Measurements from ENCODE around the gene HPF1. TPM values are rescaled to one million over a fixed set of nuclear protein-coding genes. Genes with fewer than 3 reads are reported as not detected.
A peak's percentile ranks its signal among the peaks of the same experiment; 100 is the strongest.
"Not testable (repeated sequence)": the region's sequence is repeated elsewhere in the genome, so short reads cannot be mapped to it uniquely, and the experiment has no call there.

HPF1 gene
- 10 to 100 TPM; 14.1 to 18.3 TPM for total RNA-seq

DNA sequence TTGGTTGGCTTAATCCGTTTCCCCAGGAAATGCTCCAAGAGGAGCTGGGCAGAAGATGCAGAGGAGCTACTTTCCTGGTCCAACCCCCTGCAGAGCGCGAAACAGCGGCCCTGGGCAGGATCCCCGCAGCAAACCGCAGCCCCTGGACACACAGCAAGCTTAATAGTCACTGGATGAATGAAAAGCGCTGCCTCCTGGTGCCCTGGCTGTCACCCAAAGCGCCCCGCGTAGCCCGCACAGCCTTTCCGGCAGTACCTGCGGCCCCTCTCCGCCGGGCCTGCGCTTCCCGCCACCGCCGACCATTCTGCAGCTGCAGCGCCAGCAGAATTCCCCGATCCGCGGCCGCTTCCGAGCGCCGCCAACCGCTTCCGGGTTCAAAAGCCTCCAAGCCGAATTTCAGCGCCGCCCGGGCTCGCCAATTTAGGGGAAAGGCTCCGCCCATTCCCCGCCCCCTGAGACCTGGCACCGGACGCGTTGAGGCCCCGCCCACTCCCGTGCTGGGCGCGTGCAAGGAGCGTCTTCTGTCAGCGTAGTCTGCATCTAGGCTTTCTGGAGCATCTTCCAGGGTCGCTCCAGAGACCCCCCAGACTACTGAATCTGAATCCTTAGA, at the start of gene HPF1:
TSS of gene HPF1 (minus strand) at position 370 of the 610 bp plus-strand sequence. CDS start at position 303, 67 bp downstream.
- peak within 1 kb of the TSS; percentile 61 for H3K27ac Mint-ChIP-seq
- CTCF ChIA-PET: interaction anchor here (1.0 to 1.1 kb wide), 3 partner anchors 10 to 137 kb away, joined by 3 to 6 read pairs (median 4); partner anchors contain the start of gene CLCN3
- H3K27me3 Mint-ChIP-seq: peaks cover 19% of the 10 kb centered on the region
- H3K36me3 Mint-ChIP-seq: peaks cover 5% of the 10 kb centered on the region
- peaks cover 27% of the 10 kb centered on the region for H3K4me1 Mint-ChIP-seq
- ATAC-seq (peak; percentile 95), DNase-seq (peak; percentile 94)
- no peaks in the 10 kb centered on the region for H3K9me3 Mint-ChIP-seq (ENCODE audit: low read depth)
- peak within 1 kb of the TSS; percentile 91 for H3K4me3 Mint-ChIP-seq

DNA sequence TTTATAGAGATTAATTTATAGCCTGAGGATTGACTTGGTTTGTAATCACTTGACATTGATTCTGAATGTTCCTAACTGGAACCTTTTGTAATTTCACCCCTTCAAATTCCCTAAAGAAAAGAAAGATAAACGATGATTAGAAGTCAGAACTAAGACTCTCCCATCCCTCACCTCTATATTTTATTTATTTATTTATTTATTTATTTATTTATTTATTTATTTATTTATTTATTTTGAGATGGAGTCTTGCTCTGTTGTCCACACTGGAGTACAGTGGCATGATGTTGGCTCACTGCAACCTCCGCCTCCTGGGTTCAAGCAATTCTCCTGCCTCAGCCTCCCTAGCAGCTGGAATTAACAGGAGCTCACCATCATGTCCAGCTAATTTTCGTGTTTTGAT, 49.0 kb upstream of the HPF1 start:
- H3K36me3 Mint-ChIP-seq; H3K4me1 Mint-ChIP-seq; ATAC-seq; H3K27ac Mint-ChIP-seq; H3K27me3 Mint-ChIP-seq; CTCF ChIA-PET; DNase-seq; H3K4me3 Mint-ChIP-seq; H3K9me3 Mint-ChIP-seq (ENCODE audit: low read depth): not testable (repeated sequence)

DNA sequence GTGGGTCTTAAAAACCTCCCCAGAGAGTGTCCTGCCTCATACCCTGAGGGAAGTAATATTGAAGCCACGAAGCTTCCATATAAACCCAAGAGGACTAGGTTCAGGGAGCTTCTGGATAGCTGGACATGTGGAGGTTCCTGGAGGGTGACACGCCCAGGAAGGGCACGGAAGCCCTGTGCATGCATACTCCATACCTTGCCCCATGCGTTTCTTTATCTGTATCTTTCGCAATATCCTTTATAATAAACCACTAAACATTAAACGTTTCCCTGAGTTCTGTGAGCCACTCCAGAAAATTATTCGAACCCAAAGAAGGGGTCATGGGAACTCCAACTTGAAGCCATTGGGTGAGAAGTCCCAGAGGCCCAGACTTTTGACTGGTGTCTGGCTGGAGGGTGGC, 45.7 kb upstream of the HPF1 start:
- no peaks in the 10 kb centered on the region for H3K9me3 Mint-ChIP-seq (ENCODE audit: low read depth)
- ATAC-seq: no peak

DNA sequence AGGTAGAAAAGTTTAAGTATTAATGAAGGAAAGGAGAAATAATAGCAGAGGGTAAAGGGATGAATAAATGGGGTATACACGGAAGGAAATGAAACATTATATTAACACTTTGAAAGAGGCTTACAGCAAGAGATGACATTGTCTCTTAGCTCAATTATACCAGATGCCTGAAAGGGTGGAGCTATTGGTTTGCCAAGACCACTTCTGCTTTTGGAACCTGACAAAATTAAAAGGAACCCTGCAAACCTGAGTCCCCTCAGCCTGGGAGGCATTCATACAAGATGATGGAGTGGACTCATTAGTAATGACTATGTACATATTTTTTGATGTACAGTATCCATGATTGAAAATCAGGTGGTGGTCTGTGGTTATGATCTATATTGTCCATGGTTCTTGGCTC, 45.1 kb upstream of the HPF1 start:
- H3K36me3 Mint-ChIP-seq: no peaks in the 10 kb centered on the region
- H3K4me1 Mint-ChIP-seq: no peaks in the 10 kb centered on the region
- no peak for ATAC-seq
- DNase-seq: no peak
- no peak overlapping the region for H3K4me3 Mint-ChIP-seq
- H3K9me3 Mint-ChIP-seq (ENCODE audit: low read depth): no peaks in the 10 kb centered on the region
- CTCF ChIA-PET: interaction anchor here (0.7 kb wide), 1 partner anchor 8 kb away, joined by 3 read pairs; no protein-coding TSS in a partner anchor
- H3K27ac Mint-ChIP-seq: no peak overlapping the region
- peaks cover 19% of the 10 kb centered on the region for H3K27me3 Mint-ChIP-seq

More for the DNA sequence above, 45.7 kb upstream of the HPF1 start:
- H3K27ac Mint-ChIP-seq: no peak overlapping the region
- H3K4me1 Mint-ChIP-seq: no peaks in the 10 kb centered on the region
- peaks cover 19% of the 10 kb centered on the region for H3K27me3 Mint-ChIP-seq
- DNase-seq: no peak
- H3K36me3 Mint-ChIP-seq: no peaks in the 10 kb centered on the region
- CTCF ChIA-PET: no interaction called here
- no peak overlapping the region for H3K4me3 Mint-ChIP-seq

DNA sequence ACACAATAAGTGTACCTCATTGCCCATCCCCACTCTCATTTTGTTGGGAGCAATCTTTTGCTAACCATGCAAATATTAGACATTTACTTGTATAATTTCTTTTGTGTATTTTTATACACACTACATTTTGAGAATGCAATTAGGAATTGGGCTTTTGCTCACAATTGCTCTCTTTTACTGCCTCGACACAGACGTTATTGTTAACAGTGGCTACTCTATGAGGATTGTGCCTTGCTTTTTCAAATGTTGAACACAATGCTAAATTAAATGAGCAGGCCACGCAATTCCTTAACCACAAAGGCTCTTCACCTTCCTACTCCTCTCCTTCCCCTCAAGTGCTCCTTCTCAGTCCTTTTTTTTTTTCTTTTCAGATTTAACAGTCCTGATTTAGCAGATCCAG, 42.8 kb upstream of the HPF1 start:
- H3K4me3 Mint-ChIP-seq: no peak overlapping the region
- CTCF ChIA-PET: interaction anchor here (2.2 kb wide), 1 partner anchor 10 kb away, joined by 7 read pairs; no protein-coding TSS in a partner anchor
- H3K27me3 Mint-ChIP-seq: peaks cover 17% of the 10 kb centered on the region

DNA sequence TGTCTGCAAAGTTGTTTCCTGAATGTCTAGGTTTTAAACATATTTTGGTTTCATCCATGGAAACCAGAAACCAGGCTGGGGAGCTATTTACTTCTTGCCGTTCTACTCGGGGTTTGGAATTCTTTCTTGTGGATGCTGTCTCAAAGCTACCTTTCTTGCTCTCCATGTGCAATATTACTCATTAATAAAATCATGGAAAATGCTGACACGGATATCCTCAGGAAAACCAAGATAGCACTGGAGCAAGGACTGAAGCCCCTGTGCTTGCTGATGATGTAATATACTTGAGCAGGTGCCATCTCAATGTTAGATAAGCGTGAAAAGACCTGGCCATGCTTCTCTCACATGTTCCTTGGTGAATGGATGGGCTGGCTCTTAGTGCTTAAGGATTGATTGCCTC, 41.5 kb upstream of the HPF1 start:
- Mint-ChIP-seq H3K27me3 (peaks cover 19% of the 10 kb centered on the region), H3K27ac (no peak overlapping the region), H3K4me3 (no peak overlapping the region), H3K4me1 (no peaks in the 10 kb centered on the region), H3K36me3 (no peaks in the 10 kb centered on the region), H3K9me3 (ENCODE audit: low read depth) (no peaks in the 10 kb centered on the region)
- DNase-seq: no peak
- CTCF ChIA-PET: interaction anchor here (2.2 kb wide), 1 partner anchor 11 kb away, joined by 7 read pairs; no protein-coding TSS in a partner anchor
- no peak for ATAC-seq

More for the DNA sequence above, 42.8 kb upstream of the HPF1 start:
- H3K9me3 Mint-ChIP-seq (ENCODE audit: low read depth): no peaks in the 10 kb centered on the region
- DNase-seq (no peak), ATAC-seq (no peak)
- H3K36me3 Mint-ChIP-seq: no peaks in the 10 kb centered on the region
- H3K27ac Mint-ChIP-seq: no peak overlapping the region
- H3K4me1 Mint-ChIP-seq: no peaks in the 10 kb centered on the region

DNA sequence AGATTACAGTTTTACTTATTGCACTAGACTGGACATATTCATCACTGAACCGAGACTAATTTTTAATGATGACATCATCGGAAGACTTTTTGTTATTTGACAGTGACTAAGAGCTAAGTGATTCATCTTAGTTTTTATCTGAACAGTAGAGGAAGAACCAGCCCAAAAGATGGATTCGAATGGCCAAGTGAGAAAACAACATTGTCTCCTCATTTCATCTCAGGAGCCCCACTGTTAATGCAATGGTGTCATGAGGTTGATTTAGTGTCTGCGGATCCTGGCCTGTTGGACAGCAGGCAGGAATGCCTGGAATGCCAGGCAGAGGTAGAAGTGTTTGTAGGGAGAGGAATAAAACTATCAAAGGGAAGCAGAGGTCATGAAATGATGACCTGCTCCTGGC, 37.8 kb upstream of the HPF1 start:
- CTCF ChIA-PET: no interaction called here
- no peak overlapping the region for H3K4me3 Mint-ChIP-seq
- no peak for ATAC-seq
- no peak for DNase-seq
- peaks cover 33% of the 10 kb centered on the region for H3K27me3 Mint-ChIP-seq
- H3K27ac Mint-ChIP-seq: no peak overlapping the region
- H3K36me3 Mint-ChIP-seq: no peaks in the 10 kb centered on the region
- peaks cover 9% of the 10 kb centered on the region for H3K4me1 Mint-ChIP-seq
- no peaks in the 10 kb centered on the region for H3K9me3 Mint-ChIP-seq (ENCODE audit: low read depth)

DNA sequence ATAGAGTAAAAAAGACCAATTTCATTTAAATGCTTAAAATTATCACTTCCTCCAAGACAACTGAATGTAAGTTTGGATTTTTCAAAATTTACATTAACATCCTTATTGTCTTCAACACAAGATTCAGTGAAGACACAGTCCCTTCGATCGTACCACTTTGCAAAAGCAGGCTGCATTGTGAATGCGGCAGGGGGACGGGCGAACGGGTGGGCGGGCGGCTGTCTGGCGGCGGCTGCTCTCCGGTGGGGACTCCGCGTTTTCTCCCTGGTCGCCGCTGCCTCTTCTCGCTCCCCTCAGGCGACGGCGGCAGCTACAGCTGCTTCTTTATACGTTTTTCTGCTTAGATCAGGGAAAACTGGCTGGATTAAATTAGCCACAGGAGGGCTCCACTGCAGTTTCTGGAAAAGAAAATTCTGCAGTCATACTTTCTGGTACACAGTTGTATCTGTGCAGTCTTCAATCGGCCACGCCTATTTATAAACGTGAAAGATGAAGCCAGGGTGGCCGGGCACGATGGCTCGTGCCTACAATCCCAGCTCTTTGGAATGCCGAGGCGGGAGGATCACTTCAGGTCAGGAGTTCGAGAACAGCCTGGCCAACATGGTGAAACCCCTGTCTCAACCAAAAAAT, 33.9 kb upstream of the HPF1 start:
- peaks cover 36% of the 10 kb centered on the region for H3K27me3 Mint-ChIP-seq
- H3K4me3 Mint-ChIP-seq: no peak overlapping the region
- ATAC-seq: peak; percentile 36
- CTCF ChIA-PET: interaction anchor here (1.0 kb wide), 1 partner anchor 17 kb away, joined by 3 read pairs; no protein-coding TSS in a partner anchor
- DNase-seq: no peak
- no peaks in the 10 kb centered on the region for H3K36me3 Mint-ChIP-seq
- H3K9me3 Mint-ChIP-seq (ENCODE audit: low read depth): no peaks in the 10 kb centered on the region
- no peak overlapping the region for H3K27ac Mint-ChIP-seq
- H3K4me1 Mint-ChIP-seq: peaks cover 9% of the 10 kb centered on the region

DNA sequence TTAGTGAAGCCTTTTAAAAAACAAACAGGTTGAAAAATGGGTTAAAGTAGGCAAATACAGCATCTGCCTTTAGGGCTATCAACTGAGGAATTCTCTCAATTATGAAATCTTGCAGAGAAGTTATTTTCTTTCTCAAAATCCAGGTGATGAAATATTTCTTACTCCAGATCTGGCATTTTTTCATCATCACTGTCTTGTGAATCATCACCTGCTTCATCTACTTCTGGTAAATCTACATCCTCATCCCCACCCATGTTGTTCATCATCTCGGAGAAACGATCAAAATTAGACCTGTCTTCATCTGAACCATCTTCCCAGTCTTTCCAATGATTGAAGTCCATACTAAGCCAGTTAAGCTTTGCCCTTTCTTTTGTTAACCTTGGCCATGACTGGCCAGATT, 33.3 kb upstream of the HPF1 start:
- Mint-ChIP-seq H3K4me3 (no peak overlapping the region), H3K27ac (no peak overlapping the region), H3K4me1 (peaks cover 9% of the 10 kb centered on the region), H3K27me3 (peaks cover 36% of the 10 kb centered on the region), H3K36me3 (no peaks in the 10 kb centered on the region), H3K9me3 (ENCODE audit: low read depth) (no peaks in the 10 kb centered on the region)
- ATAC-seq (no peak), DNase-seq (no peak)
- CTCF ChIA-PET: no interaction called here

DNA sequence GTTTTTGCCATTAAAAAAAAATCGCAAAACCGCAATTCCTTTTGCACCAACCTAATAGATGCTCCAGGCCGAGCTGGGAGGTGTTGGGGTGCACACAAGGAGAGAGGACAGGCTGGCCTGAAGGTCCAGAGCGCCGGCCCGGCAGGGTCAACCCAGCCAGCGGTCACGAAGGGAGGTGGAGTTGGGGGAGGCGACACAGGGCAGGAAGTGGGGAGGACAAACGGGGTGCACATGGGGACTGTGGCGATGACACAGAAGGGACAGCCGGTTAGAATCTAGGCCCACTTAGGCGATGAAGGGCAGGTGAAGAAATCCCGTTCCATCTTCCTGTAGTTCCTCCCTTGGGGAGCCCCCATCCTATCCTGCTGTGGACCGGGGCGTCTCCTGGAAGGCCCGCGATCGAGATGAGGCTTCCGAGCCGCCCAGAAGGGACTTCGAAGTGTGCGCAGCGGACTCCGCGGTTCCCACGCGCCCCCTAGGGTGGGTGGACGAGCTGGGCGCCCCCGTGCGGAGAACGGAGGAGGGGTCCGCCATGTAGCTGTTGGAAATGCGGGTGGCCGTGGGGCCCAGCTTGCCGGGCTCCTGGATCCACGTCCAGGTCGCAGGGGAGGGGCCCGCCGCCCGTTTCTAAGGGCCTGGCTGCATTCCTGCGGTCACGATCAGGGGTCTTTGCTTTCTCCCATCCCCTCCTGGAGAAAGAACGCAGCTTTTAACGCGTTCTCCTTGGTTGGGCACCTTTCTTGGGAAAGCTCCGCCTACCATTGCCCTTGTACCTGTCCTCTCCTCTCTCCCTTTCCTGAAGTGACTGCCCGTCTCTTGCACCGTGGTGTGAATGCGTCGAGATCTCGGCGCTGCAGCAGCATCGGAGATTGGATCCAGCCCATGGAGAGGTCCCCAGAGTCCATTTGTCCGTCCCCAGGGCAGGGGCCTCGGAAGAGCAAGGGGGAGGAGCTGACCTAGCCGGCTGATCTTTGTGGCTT, 17.0 kb upstream of the HPF1 start:
- CTCF ChIA-PET: interaction anchor here (1.4 to 1.6 kb wide), 2 partner anchors 9 to 35 kb away, joined by 3 to 5 read pairs; no protein-coding TSS in a partner anchor
- DNase-seq (no peak), ATAC-seq (no peak)
- Mint-ChIP-seq H3K27ac (no peak overlapping the region), H3K27me3 (peaks cover 36% of the 10 kb centered on the region), H3K36me3 (peaks cover 2% of the 10 kb centered on the region), H3K4me3 (peak overlapping the region; percentile 26), H3K9me3 (ENCODE audit: low read depth) (no peaks in the 10 kb centered on the region), H3K4me1 (peaks cover 8% of the 10 kb centered on the region)

DNA sequence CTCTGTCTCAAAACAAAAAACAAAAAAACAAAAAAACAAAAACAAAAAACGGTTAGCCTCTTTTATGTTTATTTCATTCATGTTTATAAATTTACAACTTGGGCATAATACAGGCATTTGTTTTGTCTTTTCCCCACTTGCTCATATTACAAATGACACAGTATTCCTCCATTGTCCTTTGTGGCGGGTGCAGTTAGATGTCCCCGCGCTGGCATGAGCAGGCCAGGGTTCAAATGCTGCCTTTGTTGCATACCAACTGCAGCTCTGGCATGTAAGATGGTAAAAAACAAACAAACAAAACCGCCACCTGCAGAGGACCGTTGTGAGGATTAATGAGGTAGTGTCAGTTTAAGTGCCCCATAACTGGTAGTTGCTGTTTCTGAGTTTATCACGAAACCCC, 16.1 kb upstream of the HPF1 start:
- H3K9me3 Mint-ChIP-seq (ENCODE audit: low read depth): no peaks in the 10 kb centered on the region
- peaks cover 2% of the 10 kb centered on the region for H3K36me3 Mint-ChIP-seq
- CTCF ChIA-PET: no interaction called here
- DNase-seq (no peak), ATAC-seq (no peak)
- no peak overlapping the region for H3K4me3 Mint-ChIP-seq
- peaks cover 8% of the 10 kb centered on the region for H3K4me1 Mint-ChIP-seq
- H3K27ac Mint-ChIP-seq: no peak overlapping the region
- H3K27me3 Mint-ChIP-seq: peaks cover 43% of the 10 kb centered on the region

DNA sequence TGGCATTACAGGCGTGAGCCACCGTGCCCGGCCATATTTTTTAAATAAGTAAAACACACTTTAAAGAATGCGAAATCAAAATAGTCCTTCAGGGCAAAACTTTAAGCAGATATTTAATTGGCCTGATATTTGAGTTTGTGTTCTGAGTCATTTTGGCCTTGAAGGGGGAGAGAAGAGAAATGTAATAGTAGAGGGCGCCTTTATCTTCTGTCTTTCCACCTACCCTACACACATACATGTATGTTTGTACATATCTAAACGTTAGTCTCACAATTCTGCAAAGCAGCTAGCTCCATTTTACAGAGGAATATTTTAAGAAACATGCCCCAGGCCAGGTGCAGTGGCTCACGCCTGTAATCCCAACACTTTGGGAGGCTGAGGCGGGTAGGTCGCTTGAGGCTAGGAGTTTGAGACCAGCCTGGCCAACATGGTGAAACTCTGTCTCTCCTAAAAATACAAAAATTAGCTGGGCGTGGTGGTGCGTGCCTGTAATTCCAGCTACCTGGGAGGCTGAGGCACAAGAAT, 13.9 kb upstream of the HPF1 start:
- H3K9me3 Mint-ChIP-seq (ENCODE audit: low read depth); H3K4me1 Mint-ChIP-seq; H3K4me3 Mint-ChIP-seq; CTCF ChIA-PET; H3K36me3 Mint-ChIP-seq; ATAC-seq; H3K27ac Mint-ChIP-seq; DNase-seq: not testable (repeated sequence)
- peaks cover 46% of the 10 kb centered on the region for H3K27me3 Mint-ChIP-seq

DNA sequence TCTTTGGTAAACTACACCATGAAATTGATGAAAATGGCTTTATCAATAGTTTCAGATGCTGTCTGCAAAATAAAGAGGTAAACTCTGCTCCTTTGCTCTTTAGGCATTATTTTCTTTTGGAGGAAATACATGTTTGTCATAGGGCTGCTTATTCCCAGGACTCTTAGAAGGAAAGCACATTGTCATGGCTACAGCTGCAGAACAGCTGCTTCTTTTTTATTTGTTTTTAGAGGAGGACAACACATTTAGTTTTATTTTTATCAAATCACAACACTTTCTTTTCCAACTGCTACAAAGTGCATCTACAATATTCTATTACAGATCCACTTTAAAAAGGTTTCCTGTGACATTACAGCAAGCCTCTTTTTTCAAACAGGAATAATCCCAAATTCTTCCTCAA, 12.7 kb upstream of the HPF1 start:
- no peaks in the 10 kb centered on the region for H3K36me3 Mint-ChIP-seq
- H3K9me3 Mint-ChIP-seq (ENCODE audit: low read depth): no peaks in the 10 kb centered on the region
- no peak overlapping the region for H3K27ac Mint-ChIP-seq
- ATAC-seq (no peak), DNase-seq (no peak)
- CTCF ChIA-PET: no interaction called here
- H3K27me3 Mint-ChIP-seq: peaks cover 36% of the 10 kb centered on the region
- peaks cover 8% of the 10 kb centered on the region for H3K4me1 Mint-ChIP-seq
- no peak overlapping the region for H3K4me3 Mint-ChIP-seq
